ENCODE results near the gene THSD7B. TPM values are rescaled to one million over a fixed set of nuclear protein-coding genes. Genes with fewer than 3 reads are reported as not detected.

Gene THSD7B
- total and polyA plus RNA-seq, 9 of the 15 experiments (the other 6 are each of a cell fraction or from before 2014, with no cell fraction given), result not detected

DNA sequence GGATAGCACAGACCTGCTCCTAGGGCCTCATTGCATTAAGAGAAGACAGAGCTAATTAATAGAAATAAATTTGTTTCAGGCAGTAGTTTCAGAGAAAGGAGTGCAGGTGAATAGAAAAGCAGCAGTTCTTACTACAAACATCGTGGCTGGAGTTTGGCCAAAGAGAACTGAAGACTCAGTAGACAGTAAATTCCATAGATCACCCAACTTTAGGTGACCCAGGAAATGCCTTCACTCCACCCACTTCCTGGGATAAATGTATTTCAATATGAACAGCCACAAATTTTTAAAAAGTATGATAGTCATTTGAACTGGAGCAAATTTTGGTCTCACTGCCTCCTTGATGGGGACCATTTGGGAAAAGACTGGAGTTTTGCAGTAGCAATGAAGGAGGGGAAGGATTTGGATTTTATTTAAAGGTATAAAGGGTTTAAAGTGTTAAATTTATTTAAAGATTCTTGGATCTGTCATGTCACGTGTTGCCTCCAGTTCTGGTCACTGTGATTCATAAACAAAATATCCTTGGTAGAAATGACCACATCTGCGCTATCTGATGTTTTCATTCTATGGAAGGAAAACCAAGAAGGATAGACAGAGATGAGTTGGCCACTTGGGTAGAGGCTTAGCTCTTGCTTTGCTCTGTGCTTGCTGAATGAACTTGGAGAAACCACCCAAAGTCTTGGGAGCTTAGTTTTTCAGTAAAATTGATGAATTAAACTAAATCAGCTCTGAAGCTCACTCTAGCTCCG, 390.2 kb downstream of the THSD7B start (continued):
- no peak for TF ChIP-seq ZNF146 (CRISPR knock-in tag; IDR thresholded peaks at IDR 0.05; ENCODE audit: unreplicated experiment)

DNA sequence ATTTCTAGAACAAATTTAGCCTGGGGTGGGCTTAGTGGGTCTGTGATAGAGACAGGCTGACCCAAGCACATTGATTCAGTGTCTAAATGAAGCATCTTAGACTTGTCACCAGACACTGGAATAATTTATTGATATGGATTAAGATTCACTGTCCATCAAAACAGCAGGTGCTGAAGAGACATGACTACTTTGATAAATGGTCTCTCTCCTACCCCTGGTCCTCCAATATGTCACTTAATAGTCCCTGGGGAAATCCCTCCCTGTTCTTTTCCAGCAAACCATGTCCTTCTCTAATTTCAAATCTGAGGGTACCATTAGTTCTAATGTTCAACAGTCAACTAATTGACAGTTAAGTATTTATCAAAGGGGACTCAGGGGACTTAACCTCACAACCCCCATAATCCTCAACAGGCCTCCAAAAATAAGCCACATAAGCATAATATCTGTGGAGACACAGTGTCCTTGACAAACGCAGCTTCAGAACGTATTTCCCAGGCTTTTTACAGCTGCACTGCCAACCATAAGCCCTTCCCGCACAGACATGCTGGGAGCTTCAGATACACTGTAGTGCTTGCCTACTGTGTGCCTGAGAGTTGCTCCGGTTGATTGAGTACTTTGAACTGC, 391.0 kb downstream of the THSD7B start:
- in situ Hi-C loops (cut with MboI) (no loop called here), intact Hi-C loops (cut with micrococcal nuclease) (no loop called here)
- Histone ChIP-seq H3K27me3 (ENCODE audit: control insufficient read depth in 2 of 2, insufficient read depth in 2 of 2, low read length in 2 of 2) (no peaks in the 10 kb centered on the region), H3K9me1 (ENCODE audit: control insufficient read depth, insufficient read depth, low read length) (no peaks in the 10 kb centered on the region), H2AFZ (ENCODE audit: low read depth, low read length) (no peak overlapping the region), H3K9ac (ENCODE audit: insufficient read depth in 1 of 2, low read depth in 2 of 2, low read length in 2 of 2) (no peak overlapping the region), H4K20me1 (replicated peaks; ENCODE audit: control insufficient read depth, insufficient read depth, low read length) (no peaks in the 10 kb centered on the region), H3K36me3 (ENCODE audit: control insufficient read depth, insufficient read depth, low read length) (no peaks in the 10 kb centered on the region), H3K9me3 (replicated peaks; ENCODE audit: control insufficient read depth, insufficient read depth, low read depth, low read length) (no peaks in the 10 kb centered on the region; the same call in 1 of the 2 replicates), H3K4me2 (ENCODE audit: insufficient read depth, low read length) (no peak overlapping the region), H3K27ac (ENCODE audit: extremely low read depth, low read depth, low read length) (no peak overlapping the region), H3K79me2 (ENCODE audit: control insufficient read depth, insufficient read depth, low read length) (no peaks in the 10 kb centered on the region), H3K4me3 (no peak overlapping the region), H3K4me1 (replicated peaks in 1 of 2; ENCODE audit: control insufficient read depth in 2 of 2, insufficient read depth in 2 of 2, low read length in 2 of 2) (no peaks in the 10 kb centered on the region)
- ChIA-PET POLR2A (no interaction called here), CTCF (ENCODE audit: low intra/inter-chr PET ratio) (no interaction called here)
- DNase-seq (ENCODE audit: extremely low read depth in 1 of 4, low spot score in 3 of 4) (no peak), FAIRE-seq (no peak), ATAC-seq (no peak)
- WGBS (ENCODE audit: insufficient coverage, low coverage, missing lambda C conversion rate), result 0% methylated on average over 4 of the region's 4 CpGs
- no TSS peak for BruUV-seq (replicated peaks)
- TF ChIP-seq RNF2 (IDR thresholded peaks at IDR 0.05), result no peak
- no peak for TF ChIP-seq ZNF121 (CRISPR knock-in tag; conservative IDR thresholded peaks at IDR 0.05)
- no peak for TF ChIP-seq NFATC3 (IDR thresholded peaks at IDR 0.05)
- TF ChIP-seq NELFE (IDR thresholded peaks at IDR 0.05; ENCODE audit: insufficient read depth, insufficient read length), result no peak
- TF ChIP-seq, protein P1, sequence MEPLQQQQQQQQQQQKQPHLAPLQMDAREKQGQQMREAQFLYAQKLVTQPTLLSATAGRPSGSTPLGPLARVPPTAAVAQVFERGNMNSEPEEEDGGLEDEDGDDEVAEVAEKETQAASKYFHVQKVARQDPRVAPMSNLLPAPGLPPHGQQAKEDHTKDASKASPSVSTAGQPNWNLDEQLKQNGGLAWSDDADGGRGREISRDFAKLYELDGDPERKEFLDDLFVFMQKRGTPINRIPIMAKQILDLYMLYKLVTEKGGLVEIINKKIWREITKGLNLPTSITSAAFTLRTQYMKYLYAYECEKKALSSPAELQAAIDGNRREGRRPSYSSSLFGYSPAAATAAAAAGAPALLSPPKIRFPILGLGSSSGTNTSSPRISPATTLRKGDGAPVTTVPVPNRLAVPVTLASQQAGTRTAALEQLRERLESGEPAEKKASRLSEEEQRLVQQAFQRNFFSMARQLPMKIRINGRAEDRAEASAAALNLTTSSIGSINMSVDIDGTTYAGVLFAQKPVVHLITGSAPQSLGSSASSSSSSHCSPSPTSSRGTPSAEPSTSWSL (CRISPR knock-in tag; IDR thresholded peaks at IDR 0.05; ENCODE audit: borderline replicate concordance), result no peak
- no peak for TF ChIP-seq TEAD1 (CRISPR knock-in tag; IDR thresholded peaks at IDR 0.05)
- no peak for TF ChIP-seq HNRNPL (IDR thresholded peaks at IDR 0.05; ENCODE audit: low read depth, low read length)
- no peak for TF ChIP-seq COPS2 (conservative IDR thresholded peaks at IDR 0.05)
- TF ChIP-seq SRSF3 (IDR thresholded peaks at IDR 0.05; ENCODE audit: insufficient read depth, low read length), result no peak
- TF ChIP-seq SRF (CRISPR knock-in tag; IDR thresholded peaks at IDR 0.05), result no peak
- TF ChIP-seq ZNF212 (CRISPR knock-in tag; IDR thresholded peaks at IDR 0.05), result no peak
- no peak for TF ChIP-seq SAP30 (IDR thresholded peaks at IDR 0.05; ENCODE audit: borderline replicate concordance, insufficient read depth, low read depth, low read length, poor library complexity, severe bottlenecking)
- no peak for TF ChIP-seq RB1 (IDR thresholded peaks at IDR 0.05; ENCODE audit: low read depth)
- no peak for TF ChIP-seq CSDE1 (IDR thresholded peaks at IDR 0.05)
- TF ChIP-seq POLR2AphosphoS2 (IDR thresholded peaks at IDR 0.05; ENCODE audit: low read length), result no peak
- TF ChIP-seq ID3 (CRISPR knock-in tag; IDR thresholded peaks at IDR 0.05), result no peak
- no peak for TF ChIP-seq ID3 (tag; IDR thresholded peaks at IDR 0.05)
- no peak for TF ChIP-seq SIX5 (IDR thresholded peaks at IDR 0.05; ENCODE audit: borderline replicate concordance in 1 of 2, insufficient read depth in 1 of 2, low read depth in 1 of 2, low read length in 2 of 2)
- TF ChIP-seq L3MBTL2 (IDR thresholded peaks at IDR 0.05), result no peak

Data from K562 (cell line).